OCI-LY7 (cell line): ENCODE results near the gene IGF2BP2. TPM values are rescaled to one million over a fixed set of nuclear protein-coding genes. Genes with fewer than 3 reads are reported as not detected.

ENCODE experiments used
- BruUV-seq: library from RNA; stranded (reverse); fragments of 400-500 nt; replicated peaks from 2 replicates; lab custom pipeline; 2021; lab: Mats Ljungman, UMichigan
- CTCF ChIA-PET: fragments of 300-600 bp; sonication (Branson Sonifier 250); formaldehyde crosslinking; loops from one replicate; lab custom pipeline; 2022; ENCODE audit warnings: antibody characterized with exemption; ENCODE audit not compliant: unreplicated experiment; lab: Charles Lee
- POLR2A ChIA-PET: fragments of 300-600 bp; sonication (Branson Sonifier 250); formaldehyde crosslinking; loops from one replicate; lab custom pipeline; 2022; ENCODE audit warnings: antibody characterized with exemption; lab: Charles Lee
- DNase-seq: peaks from one replicate; pipeline ENCODE4 v3.0.0-alpha.2; 2015; ENCODE audit warnings: low spot score
- H2AFZ ChIP-seq: fragments of 200-600 bp; sonication (generic), shearing (Covaris generic); 2 replicates; pipeline ENCODE4 v1.6.1; 2014; ENCODE audit warnings: mild to moderate bottlenecking, antibody characterized with exemption, low read length, moderate library complexity
- H3K27ac ChIP-seq: fragments of 200-600 bp; sonication (generic); 2 replicates; pipeline ENCODE4 v1.5.1; 2014; ENCODE audit warnings: mixed run types, low read depth, mild to moderate bottlenecking, moderate library complexity, low read length, inconsistent platforms; ENCODE audit not compliant: poor library complexity, severe bottlenecking
- H3K36me3 ChIP-seq: fragments of 200-600 bp; sonication (generic); 2 replicates; pipeline ENCODE4 v1.6.1; 2014; ENCODE audit warnings: mild to moderate bottlenecking, antibody characterized with exemption, low read length, moderate library complexity, mixed read lengths; ENCODE audit not compliant: insufficient read depth
- H3K4me1 ChIP-seq: fragments of 200-600 bp; sonication (generic); 2 replicates; pipeline ENCODE4 v1.5.1; 2014; ENCODE audit warnings: mild to moderate bottlenecking, low read length; ENCODE audit not compliant: insufficient read depth, poor library complexity, severe bottlenecking
- H3K4me2 ChIP-seq: fragments of 200-600 bp; sonication (generic); 2 replicates; pipeline ENCODE4 v1.6.1; 2014; ENCODE audit warnings: mild to moderate bottlenecking, low read length
- H3K4me3 ChIP-seq: fragments of 200-600 bp; sonication (generic); 2 replicates; pipeline ENCODE4 v1.5.1; 2014; ENCODE audit warnings: mild to moderate bottlenecking, low read depth, low read length; ENCODE audit not compliant: poor library complexity, severe bottlenecking
- H3K79me2 ChIP-seq: fragments of 200-600 bp; sonication (generic); 2 replicates; pipeline ENCODE4 v1.6.1; 2016; ENCODE audit warnings: low read depth, mild to moderate bottlenecking, low read length, moderate library complexity, mixed read lengths; ENCODE audit not compliant: insufficient read depth
- H3K9me2 ChIP-seq: fragments of 200-600 bp; sonication (generic); 2 replicates; pipeline ENCODE4 v1.6.1; 2016; ENCODE audit warnings: mild to moderate bottlenecking, low read length, mixed read lengths; ENCODE audit not compliant: insufficient read depth
- H3K9me3 ChIP-seq: fragments of 200-600 bp; sonication (generic); 2 replicates; pipeline ENCODE4 v1.6.1; 2014; ENCODE audit warnings: mild to moderate bottlenecking, mixed run types, low read length, mixed read lengths
- H4K20me1 ChIP-seq: fragments of 200-600 bp; sonication (generic); 2 replicates; pipeline ENCODE4 v1.6.1; 2014; ENCODE audit warnings: mild to moderate bottlenecking, antibody characterized with exemption, low read length, moderate library complexity, mixed read lengths; ENCODE audit not compliant: insufficient read depth
- EZH2phosphoT487 ChIP-seq: fragments of 200-600 bp; sonication (generic); IDR thresholded peaks from 2 replicates; pipeline ENCODE4 v1.6.1; 2018; ENCODE audit warnings: low read depth, borderline replicate concordance, mild to moderate bottlenecking, mixed run types, antibody characterized with exemption, low read length, moderate library complexity, mixed read lengths
- intact Hi-C: fragments of 100-400 bp; cut with micrococcal nuclease; formaldehyde crosslinking; loops from one replicate; pipeline ENCODE4 v1.10.0; 2022; ENCODE audit not compliant: unreplicated experiment
- total RNA-seq, 2 experiments: library from RNA; depleted of rRNA in 1 of 2; stranded (reverse); fragments of >200 nt in 1 of 2; shearing (Covaris generic) in 1 of 2; gene quantifications; 2 replicates each; pipeline ENCODE4 v1.2.3, GENCODE V29; 2014 to 2022
- TF ChIP-seq, protein P1 (sequence below): fragments of 200-600 bp; sonication (generic); conservative IDR thresholded peaks from 2 replicates; pipeline ENCODE4 v1.5.1; 2014; ENCODE audit warnings: mild to moderate bottlenecking, antibody characterized with exemption, low read length, moderate library complexity, mixed read lengths

Gene IGF2BP2
- total RNA-seq, 2 experiments from 2014 or later: not detected

DNA sequence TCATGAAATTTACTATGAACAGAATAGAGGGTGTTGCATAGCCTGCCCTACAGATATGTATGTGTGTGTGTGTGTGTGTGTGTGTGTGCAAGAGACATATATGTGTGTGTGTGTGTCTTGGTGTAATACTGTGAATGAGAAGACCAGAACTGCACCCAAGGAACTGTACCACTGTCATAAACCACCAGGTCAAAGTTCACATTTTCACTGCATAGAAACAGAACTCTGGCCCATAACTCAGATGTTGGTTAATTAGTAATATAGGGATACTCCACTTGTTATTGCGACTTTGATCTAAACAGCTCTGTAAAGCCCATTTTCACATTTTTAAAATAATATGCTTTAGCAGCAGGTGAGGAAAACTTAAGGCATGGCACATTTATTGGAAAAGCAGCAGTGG, 111.8 kb downstream of the IGF2BP2 start:
- DNase-seq: no peak
- H3K4me2 ChIP-seq: no peak overlapping the region
- no peaks in the 10 kb centered on the region for H3K9me2 ChIP-seq
- H3K4me1 ChIP-seq: no peaks in the 10 kb centered on the region
- H3K4me3 ChIP-seq: no peak overlapping the region
- H2AFZ ChIP-seq: no peak overlapping the region
- no peaks in the 10 kb centered on the region for H4K20me1 ChIP-seq
- no peaks in the 10 kb centered on the region for H3K9me3 ChIP-seq
- no peaks in the 10 kb centered on the region for H3K36me3 ChIP-seq
- BruUV-seq: no TSS peak
- ChIA-PET CTCF (no interaction called here), POLR2A (interaction anchor here (0.6 to 0.7 kb wide), 2 partner anchors 269 to 270 kb away, joined by 3 to 5 read pairs; no protein-coding TSS in a partner anchor)
- no peaks in the 10 kb centered on the region for H3K79me2 ChIP-seq
- no peak overlapping the region for H3K27ac ChIP-seq
- intact Hi-C loops: no loop called here
- no peak for TF ChIP-seq EZH2phosphoT487
- TF ChIP-seq, protein P1, sequence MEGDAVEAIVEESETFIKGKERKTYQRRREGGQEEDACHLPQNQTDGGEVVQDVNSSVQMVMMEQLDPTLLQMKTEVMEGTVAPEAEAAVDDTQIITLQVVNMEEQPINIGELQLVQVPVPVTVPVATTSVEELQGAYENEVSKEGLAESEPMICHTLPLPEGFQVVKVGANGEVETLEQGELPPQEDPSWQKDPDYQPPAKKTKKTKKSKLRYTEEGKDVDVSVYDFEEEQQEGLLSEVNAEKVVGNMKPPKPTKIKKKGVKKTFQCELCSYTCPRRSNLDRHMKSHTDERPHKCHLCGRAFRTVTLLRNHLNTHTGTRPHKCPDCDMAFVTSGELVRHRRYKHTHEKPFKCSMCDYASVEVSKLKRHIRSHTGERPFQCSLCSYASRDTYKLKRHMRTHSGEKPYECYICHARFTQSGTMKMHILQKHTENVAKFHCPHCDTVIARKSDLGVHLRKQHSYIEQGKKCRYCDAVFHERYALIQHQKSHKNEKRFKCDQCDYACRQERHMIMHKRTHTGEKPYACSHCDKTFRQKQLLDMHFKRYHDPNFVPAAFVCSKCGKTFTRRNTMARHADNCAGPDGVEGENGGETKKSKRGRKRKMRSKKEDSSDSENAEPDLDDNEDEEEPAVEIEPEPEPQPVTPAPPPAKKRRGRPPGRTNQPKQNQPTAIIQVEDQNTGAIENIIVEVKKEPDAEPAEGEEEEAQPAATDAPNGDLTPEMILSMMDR: no peak

DNA sequence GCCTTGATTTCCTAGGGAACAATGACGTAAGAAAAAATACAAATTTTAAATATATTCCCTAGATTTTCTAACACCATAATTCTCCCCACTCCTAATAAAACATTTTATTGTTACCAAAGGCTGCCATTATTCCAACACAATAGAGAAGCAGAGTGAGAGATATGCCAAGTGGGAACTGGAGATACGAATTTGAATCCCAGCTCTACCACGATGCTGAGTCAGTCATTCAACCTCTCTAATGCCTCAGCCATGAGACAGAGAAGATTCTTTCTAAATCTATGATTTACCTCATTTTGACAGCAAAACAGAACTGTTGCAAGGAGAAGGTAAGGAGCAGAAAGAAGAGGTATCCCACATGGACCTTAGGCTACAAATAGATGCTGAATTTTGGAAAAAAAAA, 112.5 kb downstream of the IGF2BP2 start:
- no peak overlapping the region for H3K4me2 ChIP-seq
- DNase-seq: no peak
- no peaks in the 10 kb centered on the region for H3K9me2 ChIP-seq
- H3K9me3 ChIP-seq: no peaks in the 10 kb centered on the region
- H3K79me2 ChIP-seq: no peaks in the 10 kb centered on the region
- no peaks in the 10 kb centered on the region for H4K20me1 ChIP-seq
- no peaks in the 10 kb centered on the region for H3K36me3 ChIP-seq
- H3K27ac ChIP-seq: no peak overlapping the region
- CTCF ChIA-PET: no interaction called here
- TF ChIP-seq, protein P1: no peak
- TF ChIP-seq EZH2phosphoT487: no peak
- H3K4me3 ChIP-seq: no peak overlapping the region
- POLR2A ChIA-PET: interaction anchor here (0.9 kb wide), 1 partner anchor 8 kb away, joined by 3 read pairs; no protein-coding TSS in a partner anchor
- intact Hi-C loops: no loop called here
- no peak overlapping the region for H2AFZ ChIP-seq
- BruUV-seq: no TSS peak
- H3K4me1 ChIP-seq: no peaks in the 10 kb centered on the region

DNA sequence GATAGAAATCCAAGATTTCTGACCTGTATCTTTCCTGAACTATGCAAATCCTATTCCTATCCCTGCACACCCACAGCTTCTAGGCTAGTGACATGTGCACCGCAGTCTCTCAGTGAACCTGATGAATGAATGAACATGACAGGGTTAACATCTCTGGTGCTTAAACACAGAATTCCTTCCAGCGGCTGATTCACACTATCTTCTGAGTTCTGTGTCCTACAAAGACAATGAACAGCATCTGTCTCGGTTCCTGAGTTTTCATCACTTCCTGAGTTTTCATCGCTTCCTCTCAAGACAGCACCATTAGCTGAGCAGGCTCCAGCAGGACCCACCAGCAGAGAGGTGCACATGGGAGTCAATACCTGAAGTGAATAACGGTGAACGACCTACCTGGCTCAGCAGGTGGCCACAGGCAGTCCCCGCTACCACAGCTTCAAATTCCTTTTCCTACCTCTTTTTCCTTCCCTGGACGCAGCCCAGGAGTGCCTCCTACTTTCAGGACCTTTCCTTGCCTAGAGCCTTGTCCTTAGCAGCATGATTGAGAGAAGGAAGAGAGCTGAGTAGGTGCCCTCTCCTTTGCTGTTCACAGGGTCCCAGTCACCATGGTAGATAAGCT, 113.5 kb downstream of the IGF2BP2 start:
- ChIA-PET POLR2A (interaction anchor here (0.6 to 0.9 kb wide), 2 partner anchors 9 to 1810 kb away, joined by 3 read pairs; no protein-coding TSS in a partner anchor), CTCF (no interaction called here)
- no peak overlapping the region for H3K4me2 ChIP-seq
- DNase-seq: no peak
- no peaks in the 10 kb centered on the region for H3K9me3 ChIP-seq
- TF ChIP-seq, protein P1: no peak
- no peak for TF ChIP-seq EZH2phosphoT487
- intact Hi-C loops: no loop called here
- no peaks in the 10 kb centered on the region for H3K79me2 ChIP-seq
- no peaks in the 10 kb centered on the region for H3K4me1 ChIP-seq
- H3K27ac ChIP-seq: no peak overlapping the region
- H3K9me2 ChIP-seq: no peaks in the 10 kb centered on the region
- no peaks in the 10 kb centered on the region for H4K20me1 ChIP-seq
- no peaks in the 10 kb centered on the region for H3K36me3 ChIP-seq
- BruUV-seq: no TSS peak
- no peak overlapping the region for H2AFZ ChIP-seq
- H3K4me3 ChIP-seq: no peak overlapping the region
